ENCODE measurements around the gene GALT.

Gene GALT

GRCh38 chr9:34647651-34648050 lies 1.2 kb downstream of the GALT start:
- no peak overlapping the region for H3K27ac ChIP-seq (ENCODE audit: low read depth, low read length)
- peak overlapping the region; percentile 87 for H3K4me3 ChIP-seq (ENCODE audit: low read length)
- peaks cover 8% of the 10 kb centered on the region; the same call in 1 of the 2 replicates for H3K36me3 ChIP-seq (ENCODE audit: control insufficient read depth, low read length)
- H3K79me2 ChIP-seq (ENCODE audit: control insufficient read depth, low read length): peaks cover 5% of the 10 kb centered on the region
- H3K27me3 ChIP-seq (ENCODE audit: control insufficient read depth, low read length): no peaks in the 10 kb centered on the region
- H3K9me2 ChIP-seq (replicated peaks; ENCODE audit: control insufficient read depth, low read length): no peaks in the 10 kb centered on the region
- H3K9me3 ChIP-seq (ENCODE audit: control insufficient read depth, insufficient read depth, low read length): no peaks in the 10 kb centered on the region
- H3K4me1 ChIP-seq (ENCODE audit: control insufficient read depth, low read length): peaks cover 14% of the 10 kb centered on the region
- no peaks in the 10 kb centered on the region for H3F3A ChIP-seq (ENCODE audit: control insufficient read depth, insufficient read depth)
- TF ChIP-seq CTCF (IDR thresholded peaks at IDR 0.05; ENCODE audit: low read depth, low read length, poor library complexity, severe bottlenecking) (no peak), EZH2phosphoT487 (IDR thresholded peaks at IDR 0.05; ENCODE audit: borderline replicate concordance, low read length) (no peak)
- H4K20me1 ChIP-seq (ENCODE audit: control insufficient read depth, insufficient read depth, low read depth, low read length): no peaks in the 10 kb centered on the region
- H3K4me2 ChIP-seq (ENCODE audit: low read length): peak overlapping the region; percentile 88

- H3K4me1 ChIP-seq (ENCODE audit: control insufficient read depth, low read length): peaks cover 14% of the 10 kb centered on the region
- H3K27ac ChIP-seq (ENCODE audit: low read depth, low read length): no peak overlapping the region
- no peaks in the 10 kb centered on the region for H3K9me3 ChIP-seq (ENCODE audit: control insufficient read depth, insufficient read depth, low read length)
- H3K4me2 ChIP-seq (ENCODE audit: low read length): no peak overlapping the region
- no peak overlapping the region for H3K4me3 ChIP-seq (ENCODE audit: low read length)
- no peaks in the 10 kb centered on the region for H3F3A ChIP-seq (ENCODE audit: control insufficient read depth, insufficient read depth)
- peaks cover 8% of the 10 kb centered on the region; the same call in 1 of the 2 replicates for H3K36me3 ChIP-seq (ENCODE audit: control insufficient read depth, low read length)
- no peaks in the 10 kb centered on the region for H3K27me3 ChIP-seq (ENCODE audit: control insufficient read depth, low read length)
- H3K79me2 ChIP-seq (ENCODE audit: control insufficient read depth, low read length): peaks cover 5% of the 10 kb centered on the region
- no peaks in the 10 kb centered on the region for H4K20me1 ChIP-seq (ENCODE audit: control insufficient read depth, insufficient read depth, low read depth, low read length)
- H3K9me2 ChIP-seq (replicated peaks; ENCODE audit: control insufficient read depth, low read length): no peaks in the 10 kb centered on the region
- TF ChIP-seq EZH2phosphoT487 (IDR thresholded peaks at IDR 0.05; ENCODE audit: borderline replicate concordance, low read length): no peak
- no peak for TF ChIP-seq CTCF (IDR thresholded peaks at IDR 0.05; ENCODE audit: low read depth, low read length, poor library complexity, severe bottlenecking)
Observed at GRCh38 chr9:34648673-34649072, 2.2 kb downstream of the GALT start.

- no peak overlapping the region for H3K4me2 ChIP-seq (ENCODE audit: low read length)
Observed at GRCh38 chr9:34650816-34651215, 4.3 kb downstream of the GALT start.

More at GRCh38 chr9:34650816-34651215, 4.3 kb downstream of the GALT start:
- peaks cover 4% of the 10 kb centered on the region; the same call in 1 of the 2 replicates for H3K27me3 ChIP-seq (ENCODE audit: control insufficient read depth, low read length)
- H3K4me1 ChIP-seq (ENCODE audit: control insufficient read depth, low read length): peaks cover 14% of the 10 kb centered on the region
- no peak overlapping the region for H3K4me3 ChIP-seq (ENCODE audit: low read length)
- no peaks in the 10 kb centered on the region for H4K20me1 ChIP-seq (ENCODE audit: control insufficient read depth, insufficient read depth, low read depth, low read length)
- H3F3A ChIP-seq (ENCODE audit: control insufficient read depth, insufficient read depth): no peaks in the 10 kb centered on the region
- H3K9me3 ChIP-seq (ENCODE audit: control insufficient read depth, insufficient read depth, low read length): no peaks in the 10 kb centered on the region
- TF ChIP-seq EZH2phosphoT487 (IDR thresholded peaks at IDR 0.05; ENCODE audit: borderline replicate concordance, low read length) (no peak), CTCF (IDR thresholded peaks at IDR 0.05; ENCODE audit: low read depth, low read length, poor library complexity, severe bottlenecking) (no peak)
- no peaks in the 10 kb centered on the region for H3K9me2 ChIP-seq (replicated peaks; ENCODE audit: control insufficient read depth, low read length)
- no peak overlapping the region for H3K27ac ChIP-seq (ENCODE audit: low read depth, low read length)
- peaks cover 5% of the 10 kb centered on the region for H3K79me2 ChIP-seq (ENCODE audit: control insufficient read depth, low read length)
- H3K36me3 ChIP-seq (ENCODE audit: control insufficient read depth, low read length): peaks cover 8% of the 10 kb centered on the region; the same call in 1 of the 2 replicates

Measured in DOHH2 (cell line).